H1 (cell line): ENCODE measurements around the gene COL4A1. TPM values are rescaled to one million over a fixed set of nuclear protein-coding genes. Genes with fewer than 3 reads are reported as not detected.

Experiments used
- CTCF ChIA-PET: fragments of 300-600 bp; sonication (Branson Sonifier 250); formaldehyde crosslinking; loops from one replicate; lab custom pipeline; 2021; ENCODE audit not compliant: partially characterized antibody; lab: Charles Lee
- POLR2A ChIA-PET: fragments of 300-600 bp; sonication (Branson Sonifier 250); formaldehyde crosslinking; loops from one replicate; lab custom pipeline; 2021; ENCODE audit warnings: inconsistent platforms; ENCODE audit not compliant: partially characterized antibody; lab: Charles Lee
- DNase-seq, 2 experiments: peaks; one replicate each; pipeline versions ENCODE4 v3.0.0 to v3.0.0-alpha.2; 2010 to 2022; ENCODE audit warnings: low spot score in 2 of 2, low read depth in 1 of 2, mixed read lengths in 1 of 2
- FAIRE-seq: peaks from 2 replicates; lab custom pipeline; 2011; peaks lifted over from hg19 to GRCh38; lab: Jason Lieb, UNC
- H2AFZ ChIP-seq: 2 replicates; pipeline ENCODE4 v1.8.1; 2012; ENCODE audit warnings: low read length, inconsistent platforms
- H2AK5ac ChIP-seq: 2 replicates; pipeline ENCODE4 v1.6.1; 2013; ENCODE audit warnings: low read depth, low read length
- H2BK120ac ChIP-seq: replicated peaks from 2 replicates; pipeline ENCODE3; 2013; ENCODE audit warnings: low read depth, low read length, inconsistent platforms
- H2BK12ac ChIP-seq: 2 replicates; pipeline ENCODE4 v1.6.1; 2013; ENCODE audit warnings: low read depth, low read length
- H2BK15ac ChIP-seq: 2 replicates; pipeline ENCODE4 v1.6.1; 2013; ENCODE audit warnings: low read length
- H2BK20ac ChIP-seq: 2 replicates; pipeline ENCODE4 v1.6.1; 2013; ENCODE audit warnings: low read length
- H2BK5ac ChIP-seq: 2 replicates; pipeline ENCODE4 v1.6.1; 2013; ENCODE audit warnings: low read depth, low read length
- H3K14ac ChIP-seq: 2 replicates; pipeline ENCODE4 v1.6.1; 2013; ENCODE audit warnings: inconsistent platforms; ENCODE audit not compliant: insufficient read length
- H3K18ac ChIP-seq: 2 replicates; pipeline ENCODE4 v1.6.1; 2013; ENCODE audit warnings: low read length; ENCODE audit errors: extremely low read depth
- H3K23ac ChIP-seq: 2 replicates; pipeline ENCODE4 v1.6.1; 2013; ENCODE audit warnings: inconsistent platforms; ENCODE audit not compliant: insufficient read length
- H3K23me2 ChIP-seq: 2 replicates; pipeline ENCODE4 v1.6.1; 2013; ENCODE audit warnings: low read depth, low read length
- H3K27ac ChIP-seq: 2 replicates; pipeline ENCODE4 v1.6.1; 2011; ENCODE audit warnings: low read depth, low read length, inconsistent platforms
- H3K27me3 ChIP-seq, 4 experiments: replicated peaks in 1 of 4; 1 replicate in 1 of 4; 2 replicates in 3 of 4; pipeline versions ENCODE4 v1.6.1 to v1.8.1; 2011 to 2013; ENCODE audit warnings: low read length in 3 of 4, mild to moderate bottlenecking in 3 of 4, inconsistent platforms in 2 of 4, mixed read lengths in 2 of 4, moderate library complexity in 1 of 4; ENCODE audit not compliant: control insufficient read depth in 3 of 4, insufficient read depth in 3 of 4; ENCODE audit errors: extremely low read depth in 1 of 4
- H3K36me3 ChIP-seq, 4 experiments: 2 replicates each; pipeline versions ENCODE4 v1.6.1 to v1.8.1; 2011 to 2013; ENCODE audit warnings: mild to moderate bottlenecking in 4 of 4, low read length in 3 of 4, moderate library complexity in 2 of 4, control low read depth in 1 of 4, inconsistent platforms in 1 of 4; ENCODE audit not compliant: insufficient read depth in 4 of 4, control insufficient read depth in 2 of 4
- H3K4ac ChIP-seq: replicated peaks from 2 replicates; pipeline ENCODE3; 2013; ENCODE audit warnings: low read length, low read depth, mixed read lengths, inconsistent platforms; ENCODE audit not compliant: insufficient read length
- H3K4me1 ChIP-seq, 4 experiments: replicated peaks in 1 of 4; 1 replicate in 1 of 4; 2 replicates in 3 of 4; pipeline versions ENCODE4 v1.6.1 to v1.8.1; 2011 to 2013; ENCODE audit warnings: low read length in 3 of 4, inconsistent platforms in 2 of 4, mixed read lengths in 1 of 4; ENCODE audit not compliant: insufficient read depth in 4 of 4, control insufficient read depth in 3 of 4
- H3K4me2 ChIP-seq, 2 experiments: 2 replicates each; pipeline versions ENCODE4 v1.6.1 to v1.8.1; 2011 to 2013; ENCODE audit warnings: low read depth in 2 of 2, low read length in 2 of 2, control low read depth in 1 of 2, inconsistent platforms in 1 of 2, mild to moderate bottlenecking in 1 of 2; ENCODE audit not compliant: insufficient read depth in 1 of 2
- H3K4me3 ChIP-seq, 4 experiments: fragments of 200-600, 300-600 bp in 1 of 4; sonication (generic), shearing (Covaris generic), sonication (Bioruptor Twin) in 1 of 4; 2 replicates each; pipeline versions ENCODE4 v1.5.1 to v1.8.1; 2011 to 2016; ENCODE audit warnings: low read length in 4 of 4, low read depth in 3 of 4, control low read depth in 2 of 4, inconsistent platforms in 2 of 4, mild to moderate bottlenecking in 2 of 4, mixed read lengths in 1 of 4, moderate library complexity in 1 of 4; ENCODE audit not compliant: insufficient read depth in 2 of 4; ENCODE audit errors: extremely low read depth in 1 of 4
- H3K56ac ChIP-seq: replicated peaks from 2 replicates; pipeline ENCODE3; 2013; ENCODE audit warnings: low read depth, mild to moderate bottlenecking, mixed read lengths, low read length, inconsistent platforms; ENCODE audit not compliant: insufficient read length
- H3K79me1 ChIP-seq: 2 replicates; pipeline ENCODE4 v1.6.1; 2013; ENCODE audit warnings: low read depth, low read length, control low read depth
- H3K79me2 ChIP-seq, 2 experiments: 2 replicates each; pipeline versions ENCODE4 v1.6.1 to v1.8.1; 2012 to 2013; ENCODE audit warnings: low read length in 2 of 2, mild to moderate bottlenecking in 2 of 2, inconsistent platforms in 1 of 2; ENCODE audit not compliant: insufficient read depth in 2 of 2, control insufficient read depth in 1 of 2
- H3K9ac ChIP-seq, 4 experiments: replicated peaks in 1 of 4; 1 replicate in 1 of 4; 2 replicates in 3 of 4; pipeline versions ENCODE4 v1.6.1 to v1.8.1; 2011 to 2013; ENCODE audit warnings: low read depth in 3 of 4, low read length in 3 of 4, control low read depth in 2 of 4, mild to moderate bottlenecking in 2 of 4, moderate library complexity in 2 of 4, inconsistent platforms in 1 of 4; ENCODE audit errors: extremely low read depth in 1 of 4
- H3K9me3 ChIP-seq, 2 experiments: 2 replicates each; pipeline versions ENCODE4 v1.6.1 to v1.8.1; 2012 to 2013; ENCODE audit warnings: mild to moderate bottlenecking in 2 of 2, moderate library complexity in 2 of 2, control low read depth in 1 of 2, inconsistent platforms in 1 of 2, low read depth in 1 of 2, low read length in 1 of 2, mixed read lengths in 1 of 2; ENCODE audit not compliant: insufficient read depth in 2 of 2
- H4K20me1 ChIP-seq, 2 experiments: replicated peaks in 1 of 2; 2 replicates each; pipeline versions ENCODE3 to v1.8.1; 2011 to 2013; ENCODE audit warnings: inconsistent platforms in 2 of 2, low read length in 2 of 2, mild to moderate bottlenecking in 1 of 2; ENCODE audit not compliant: insufficient read depth in 2 of 2, control insufficient read depth in 1 of 2
- H4K5ac ChIP-seq: 2 replicates; pipeline ENCODE4 v1.6.1; 2013; ENCODE audit warnings: low read length, low read depth, mixed read lengths, inconsistent platforms; ENCODE audit not compliant: insufficient read length
- H4K8ac ChIP-seq: 2 replicates; pipeline ENCODE4 v1.8.0; 2013; ENCODE audit warnings: mild to moderate bottlenecking, moderate library complexity, low read length, inconsistent platforms; ENCODE audit not compliant: insufficient read depth; ENCODE audit errors: extremely low read depth
- H4K91ac ChIP-seq: replicated peaks from 2 replicates; pipeline ENCODE3; 2013; ENCODE audit warnings: low read length, mixed read lengths, inconsistent platforms; ENCODE audit not compliant: insufficient read length
- HDAC6 ChIP-seq: IDR thresholded peaks from one replicate; pipeline ENCODE4 v1.7.1; 2012; ENCODE audit warnings: low read depth, mild to moderate bottlenecking, inconsistent platforms, low read length, moderate library complexity
- JUND ChIP-seq: IDR thresholded peaks from 2 replicates; pipeline ENCODE4 v1.6.1; 2011; ENCODE audit warnings: mild to moderate bottlenecking, improper control_type of control experiment, low read length
- RBBP5 ChIP-seq: IDR thresholded peaks from 2 replicates; pipeline ENCODE4 v1.7.1; 2012; ENCODE audit warnings: low read depth, mild to moderate bottlenecking, inconsistent platforms, low read length, moderate library complexity, borderline replicate concordance
- SP1 ChIP-seq: IDR thresholded peaks from 2 replicates; pipeline ENCODE4 v1.6.1; 2011; ENCODE audit warnings: low read depth, low read length
- SP4 ChIP-seq: IDR thresholded peaks from 2 replicates; pipeline ENCODE4 v1.6.1; 2012; ENCODE audit warnings: low read length, inconsistent platforms
- SRF ChIP-seq: IDR thresholded peaks from 2 replicates; pipeline ENCODE4 v1.6.1; 2011; ENCODE audit warnings: mild to moderate bottlenecking, low read depth, low read length, moderate library complexity
- YY1 ChIP-seq: IDR thresholded peaks from 2 replicates; pipeline ENCODE4 v1.6.1; 2011; ENCODE audit warnings: low read depth, mild to moderate bottlenecking, low read length
- WGBS, 2 experiments: shearing (Covaris generic) in 1 of 2; methylation state at CpG; one replicate each; pipeline versions ENCODE4 v1.1.6 to v1.1.7; 2013 to 2015; ENCODE audit warnings: low lambda C conversion rate in 2 of 2, mixed read lengths in 2 of 2, inconsistent platforms in 1 of 2, low coverage in 1 of 2, missing lambda C conversion rate in 1 of 2; ENCODE audit not compliant: insufficient replicate concordance in 2 of 2, insufficient coverage in 1 of 2, insufficient read length in 1 of 2; ENCODE audit errors: extremely low coverage in 1 of 2, missing lambda C conversion rate in 1 of 2; 5-methylcytosine and 5-hydroxymethylcytosine counted together
- polyA plus RNA-seq, 7 experiments: library from polyadenylated mRNA; depleted of rRNA in 3 of 7; stranded (reverse) in 5 of 7; unstranded in 2 of 7; fragments of >200 nt in 5 of 7; fragments of 200-250 nt in 2 of 7; gene quantifications; 1 replicate in 5 of 7; 2 replicates in 1 of 7; 4 replicates in 1 of 7; pipeline versions ENCODE4 v1.2.1 to v1.2.3, GENCODE V29; 2011 to 2013; ENCODE audit warnings: missing spikeins in 2 of 7, mixed read lengths in 2 of 7
- total RNA-seq: library from RNA; stranded (reverse); fragmentation: NEBNext Ultra II Directional; extraction: Animal tissue kit (Norgen Biotek cat#: 25700); gene quantifications from 2 replicates; pipeline ENCODE4 v1.2.1, GENCODE V29; 2021
- TF ChIP-seq, protein P1 (sequence below): IDR thresholded peaks from 2 replicates; pipeline ENCODE4 v1.6.1; 2012; ENCODE audit warnings: inconsistent platforms

COL4A1 gene
- total and polyA plus RNA-seq, 2 of the 8 experiments (the other 6 are each of a cell fraction or from before 2014, with no cell fraction given): 30.7 to 82.0 TPM

DNA sequence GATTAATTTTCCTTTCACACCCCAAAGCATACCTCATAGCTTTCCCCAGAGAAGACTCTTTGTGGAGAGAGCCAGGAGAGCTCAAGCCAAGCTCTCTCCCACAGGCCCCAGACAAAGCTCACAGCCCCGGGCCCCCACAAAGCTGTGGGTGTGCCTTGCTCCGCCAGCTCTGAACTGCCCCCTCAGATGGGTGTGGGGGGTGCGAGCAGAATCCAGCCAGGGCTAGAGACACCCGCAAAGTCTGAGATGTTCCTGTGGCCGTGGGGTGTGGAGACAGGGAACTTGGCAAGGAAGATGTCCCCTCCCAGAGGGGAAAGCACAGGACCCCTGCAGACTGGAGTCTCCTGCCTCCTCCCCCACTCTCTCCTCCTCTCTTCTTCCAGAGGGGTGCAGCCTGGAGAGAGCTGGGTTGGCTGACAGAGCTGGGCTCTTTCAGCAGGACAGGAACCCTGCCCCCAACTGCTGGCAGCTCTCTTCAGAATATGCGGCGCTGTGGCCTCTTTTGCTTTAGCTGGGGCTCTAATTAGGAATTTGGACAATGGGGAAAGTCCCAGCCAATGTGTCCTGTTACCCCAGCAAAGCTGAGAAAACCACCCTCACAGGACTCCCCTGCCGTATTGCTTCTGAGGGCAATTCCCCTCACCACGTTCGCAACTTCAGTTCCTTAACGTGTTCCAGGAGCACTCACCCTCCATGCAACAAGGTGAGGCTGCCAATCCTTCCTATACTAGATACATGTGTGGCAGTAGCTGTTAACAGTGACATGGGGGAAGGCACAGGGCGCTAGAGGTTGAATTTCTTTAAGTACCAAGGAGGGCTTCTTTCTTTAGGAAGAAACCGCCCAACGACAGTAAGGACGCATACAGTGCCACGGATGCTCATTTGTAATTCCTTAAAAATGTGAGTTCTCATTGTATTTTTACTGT lies 170.0 kb downstream of the COL4A1 start:
- H3K9ac ChIP-seq: no peak overlapping the region
- no peak overlapping the region; the same call in 1 of the 2 replicates for H2AK5ac ChIP-seq
- no peak overlapping the region for H4K91ac ChIP-seq
- no peak for DNase-seq
- WGBS, 2 experiments: 31% methylated on average over 16 of the region's 16 CpGs; no CpG with 5 or more reads in 1 of the 2 experiments
- H3K4ac ChIP-seq: no peak overlapping the region
- no peak for FAIRE-seq
- peaks cover 14 to 32% (median 28%) of the 10 kb centered on the region in 4 experiments for H3K4me1 ChIP-seq
- H3K23ac ChIP-seq: no peak overlapping the region
- no peaks in the 10 kb centered on the region for H3K79me2 ChIP-seq
- no peak overlapping the region for H4K5ac ChIP-seq
- H3K18ac ChIP-seq: peak overlapping the region; percentile 93
- CTCF ChIA-PET: interaction anchor here (0.5 to 3.5 kb wide), 15 partner anchors 10 to 796 kb away, joined by 3 to 17 read pairs (median 4); no protein-coding TSS in a partner anchor
- peaks cover 0 to 13% (median 7%) of the 10 kb centered on the region in 4 experiments; a peak in 5 of 7 replicates for H3K27me3 ChIP-seq
- peaks cover 12% of the 10 kb centered on the region for H3K23me2 ChIP-seq
- no peaks in the 10 kb centered on the region for H3K36me3 ChIP-seq
- POLR2A ChIA-PET: interaction anchor here (0.8 to 1.5 kb wide), 5 partner anchors 12 to 170 kb away, joined by 3 to 4 read pairs (median 3); partner anchors contain the start of genes COL4A1 and COL4A2
- H4K20me1 ChIP-seq: no peaks in the 10 kb centered on the region
- no peak overlapping the region for H3K27ac ChIP-seq
- H2BK20ac ChIP-seq: peak overlapping the region; percentile 88
- no peak overlapping the region for H3K56ac ChIP-seq
- peak overlapping the region; percentile 45; the same call in 1 of the 2 replicates for H2BK5ac ChIP-seq
- no peaks in the 10 kb centered on the region for H3K9me3 ChIP-seq
- peak overlapping the region; percentile 7 to 78 (median 64); a peak in 6 of 8 replicates for H3K4me3 ChIP-seq
- H4K8ac ChIP-seq: no peak overlapping the region
- peak overlapping the region; percentile 66; the same call in 1 of the 2 replicates for H2BK15ac ChIP-seq
- H2AFZ ChIP-seq: peak overlapping the region; percentile 60
- H2BK12ac ChIP-seq: peak overlapping the region; percentile 99
- TF ChIP-seq YY1 (no peak), SRF (no peak), RBBP5 (peak; percentile 29; the same call in 1 of the 2 replicates), SP4 (no peak), SP1 (no peak), HDAC6 (no peak), JUND (no peak)
- TF ChIP-seq, protein P1, sequence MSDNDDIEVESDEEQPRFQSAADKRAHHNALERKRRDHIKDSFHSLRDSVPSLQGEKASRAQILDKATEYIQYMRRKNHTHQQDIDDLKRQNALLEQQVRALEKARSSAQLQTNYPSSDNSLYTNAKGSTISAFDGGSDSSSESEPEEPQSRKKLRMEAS: no peak
- TF ChIP-seq, all 59 proteins: peak for 1
- peak overlapping the region; percentile 69 to 95 for H3K4me2 ChIP-seq
- H3K79me1 ChIP-seq: no peaks in the 10 kb centered on the region
- no peak overlapping the region for H3K14ac ChIP-seq
- peak overlapping the region; percentile 51 for H2BK120ac ChIP-seq
